NB4 (cell line): Measurements from ENCODE around the gene FRMPD4.

Source experiments
- CTCF ChIP-seq: IDR thresholded peaks from one replicate; pipeline ENCODE4 v1.5.1; 2012; ENCODE audit warnings: low read depth, low read length
- MAX ChIP-seq: IDR thresholded peaks from 2 replicates; pipeline ENCODE4 v1.6.1; 2011; ENCODE audit warnings: low read depth, low read length
- MYC ChIP-seq: IDR thresholded peaks from 2 replicates; pipeline ENCODE4 v1.6.1; 2011; ENCODE audit warnings: low read depth, low read length
- POLR2A ChIP-seq: IDR thresholded peaks from 2 replicates; pipeline ENCODE4 v1.6.1; 2011; ENCODE audit warnings: mild to moderate bottlenecking; ENCODE audit not compliant: insufficient read length; ENCODE audit errors: extremely low read depth

GRCh38 chrX:12223650-12224049 lies 85.4 kb downstream of the FRMPD4 start:
- TF ChIP-seq CTCF (no peak), POLR2A (no peak), MAX (no peak), MYC (no peak)
